Lung (tissue), 12 donors: ENCODE results near the gene ZNF143. TPM values are rescaled to one million over a fixed set of nuclear protein-coding genes. Genes with fewer than 3 reads are reported as not detected.

ENCODE experiments used
- ATAC-seq: fragments of 200-7000 bp; cut with Tn5 transposase; one replicate; pipeline ENCODE4 v1.9.1; 2020; ENCODE audit warnings: moderate number of reproducible peaks; ENCODE audit not compliant: insufficient read depth, low FRiP score
- DNase-seq, 3 donors: peaks; one replicate each; pipeline ENCODE4 v3.0.0-alpha.2; 2013 to 2017
- H3K27ac ChIP-seq, 2 donors: one replicate each; pipeline ENCODE4 v1.5.1; 2013; ENCODE audit warnings: mild to moderate bottlenecking in 2 of 2, moderate library complexity in 2 of 2, control low read depth in 1 of 2, inconsistent platforms in 1 of 2, low read depth in 1 of 2, low read length in 1 of 2
- H3K27me3 ChIP-seq, 3 donors: one replicate each; pipeline ENCODE4 v1.5.1; 2013; ENCODE audit warnings: low read length in 2 of 3; ENCODE audit not compliant: control insufficient read depth in 3 of 3, insufficient read depth in 3 of 3
- H3K36me3 ChIP-seq, 4 donors: one replicate each; pipeline ENCODE4 v1.5.1; 2013; ENCODE audit warnings: low read length in 4 of 4, mild to moderate bottlenecking in 1 of 4, moderate library complexity in 1 of 4; ENCODE audit not compliant: control insufficient read depth in 4 of 4, insufficient read depth in 4 of 4
- H3K4me1 ChIP-seq, 5 donors: one replicate each; pipeline ENCODE4 v1.5.1; 2013; ENCODE audit warnings: low read length in 5 of 5, mild to moderate bottlenecking in 2 of 5, moderate library complexity in 1 of 5; ENCODE audit not compliant: control insufficient read depth in 5 of 5, insufficient read depth in 5 of 5
- H3K4me3 ChIP-seq: one replicate; pipeline ENCODE4 v1.5.1; 2013; ENCODE audit warnings: mild to moderate bottlenecking, control low read depth, moderate library complexity
- H3K9ac ChIP-seq, 2 donors: one replicate each; pipeline ENCODE4 v1.5.1; 2013; ENCODE audit warnings: low read length in 2 of 2, control low read depth in 1 of 2; ENCODE audit not compliant: insufficient read depth in 1 of 2
- H3K9me3 ChIP-seq, 4 donors: one replicate each; pipeline ENCODE4 v1.5.1; 2013; ENCODE audit warnings: low read length in 3 of 4, mild to moderate bottlenecking in 1 of 4, moderate library complexity in 1 of 4; ENCODE audit not compliant: control insufficient read depth in 4 of 4, insufficient read depth in 3 of 4
- CTCF ChIP-seq: IDR thresholded peaks from 2 replicates; pipeline ENCODE4 v1.5.1; 2012; ENCODE audit warnings: mild to moderate bottlenecking; ENCODE audit errors: control extremely low read depth, extremely low read depth
- WGBS, 2 donors: extraction: QIAGEN DNeasy Blood & Tissue Kit; methylation state at CpG; one replicate each; pipeline ENCODE4 v1.1.7; 2013; 5-methylcytosine and 5-hydroxymethylcytosine counted together
- polyA plus RNA-seq, 2 donors: library from polyadenylated mRNA; stranded (reverse); fragments of 200-250 nt; gene quantifications; one replicate each; pipeline ENCODE4 v1.2.1, GENCODE V29; 2013
- total RNA-seq, 2 donors: library from RNA; depleted of rRNA in 1 of 2; stranded (reverse); fragments of >200 nt in 1 of 2; gene quantifications; one replicate each; pipeline ENCODE4 v1.2.1, GENCODE V29; 2014 to 2021
- donor health status: control.
- donor health status: control.
- donor health status: Bipolar disorder and iron deficiency.
- donor health status: healthy.
- donor health status: DM: yes; HTN: yes; CAD: no.

The ZNF143 gene
- total and polyA plus RNA-seq, 4 donors: 9.7 to 32.2 (median 20.3) TPM

GRCh38 chr11:9573775-9574621 lies 113.2 kb downstream of the ZNF143 start:
- ATAC-seq: no peak
- no peak overlapping the region for H3K9ac ChIP-seq
- peaks cover 2 to 51% (median 9%) of the 10 kb centered on the region in 5 donors for H3K4me1 ChIP-seq
- H3K27ac ChIP-seq: peak overlapping the region; percentile 92 to 98
- peak in 2 of 3 donors; percentile 25 to 42 for DNase-seq
- no peak for TF ChIP-seq CTCF
- no peaks in the 10 kb centered on the region for H3K27me3 ChIP-seq
- no peaks in the 10 kb centered on the region for H3K9me3 ChIP-seq
- peaks cover 0 to 8% (median 2%) of the 10 kb centered on the region in 4 donors for H3K36me3 ChIP-seq
- WGBS, 2 donors: 1% methylated on average over 64 to 122 of the region's 122 CpGs
- peak overlapping the region; percentile 65 for H3K4me3 ChIP-seq

DNA sequence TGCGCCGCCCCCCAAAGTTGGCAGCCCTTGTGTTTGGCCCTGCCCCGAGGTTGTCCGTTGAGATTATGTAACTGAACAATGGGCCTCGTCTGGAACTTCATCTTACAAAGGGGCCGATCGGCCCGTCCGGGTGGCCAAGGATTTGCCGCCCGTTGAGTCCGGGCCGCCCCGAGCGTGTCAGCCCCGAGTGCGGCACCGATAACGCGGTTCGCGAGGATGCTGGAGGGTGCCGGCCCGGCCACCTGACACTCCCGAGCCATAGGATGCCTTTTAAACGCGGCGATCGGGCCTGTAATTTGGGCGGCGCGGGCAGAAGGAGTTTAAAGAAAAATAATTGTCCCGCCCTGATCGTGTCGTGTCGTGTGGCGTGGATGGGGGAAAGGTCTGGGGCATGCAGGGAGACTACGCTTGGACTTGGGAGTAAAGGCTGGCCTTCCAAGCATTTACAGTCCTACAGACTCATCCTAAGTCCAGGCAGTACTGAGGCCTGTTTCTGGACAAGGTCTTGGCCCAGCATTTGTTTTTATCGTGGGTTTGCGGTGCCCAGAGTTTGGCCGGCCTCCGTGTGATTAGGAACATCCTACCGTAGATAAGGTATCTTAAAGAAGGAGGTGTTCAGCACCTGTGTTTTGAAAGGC lies 113.9 kb downstream of the ZNF143 start:
- Histone ChIP-seq H3K27me3 (no peaks in the 10 kb centered on the region), H3K27ac (peak overlapping the region; percentile 92 to 98), H3K9ac (peak overlapping the region; percentile 64 to 91), H3K4me3 (peak overlapping the region; percentile 65), H3K4me1 (peaks cover 0 to 44% (median 6%) of the 10 kb centered on the region in 5 donors), H3K9me3 (no peaks in the 10 kb centered on the region), H3K36me3 (peaks cover 0 to 8% (median 5%) of the 10 kb centered on the region in 4 donors)
- DNase-seq (peak; percentile 51 to 62 (median 53)), ATAC-seq (no peak)
- no peak for TF ChIP-seq CTCF
- WGBS, 2 donors: 0 to 1% methylated on average over 43 of the region's 43 CpGs

- DNase-seq: peak; percentile 78 to 94 (median 92)
- H3K4me3 ChIP-seq: peak overlapping the region; percentile 65
- H3K9ac ChIP-seq: peak overlapping the region; percentile 87 to 91
- H3K4me1 ChIP-seq: peaks cover 0 to 41% (median 3%) of the 10 kb centered on the region in 5 donors
- H3K27ac ChIP-seq: peak overlapping the region; percentile 92 to 98
- H3K36me3 ChIP-seq: peaks cover 0 to 13% (median 7%) of the 10 kb centered on the region in 4 donors
- H3K9me3 ChIP-seq: no peaks in the 10 kb centered on the region
- ATAC-seq: no peak
- WGBS, 2 donors: 9 to 21% methylated on average over 17 of the region's 17 CpGs
- H3K27me3 ChIP-seq: no peaks in the 10 kb centered on the region
- no peak for TF ChIP-seq CTCF
Measured at GRCh38 chr11:9575260-9576240, 114.7 kb downstream of the ZNF143 start.
